Keratinocyte (primary cell): ENCODE measurements around the gene TMCC1. TPM values are rescaled to one million over a fixed set of nuclear protein-coding genes. Genes with fewer than 3 reads are reported as not detected.
"Not testable (repeated sequence)": the region's sequence is repeated elsewhere in the genome, so short reads cannot be mapped to it uniquely, and the experiment has no call there.

Experiments used
- DNase-seq: peaks from one replicate; pipeline ENCODE4 v3.0.0-alpha.2; 2011; ENCODE audit warnings: low read depth, missing footprints, low spot score
- FAIRE-seq: peaks from 2 replicates; lab custom pipeline; 2011; peaks lifted over from hg19 to GRCh38; lab: Jason Lieb, UNC
- H2AFZ ChIP-seq: 2 replicates; pipeline ENCODE4 v1.6.0; 2012; ENCODE audit warnings: low read length, control low read depth, inconsistent platforms; ENCODE audit not compliant: control insufficient read depth
- H3K27ac ChIP-seq: 2 replicates; pipeline ENCODE4 v1.5.1; 2011; ENCODE audit warnings: low read length; ENCODE audit not compliant: control insufficient read depth, insufficient read depth
- H3K27me3 ChIP-seq: 3 replicates; pipeline ENCODE4 v1.6.0; 2011; ENCODE audit warnings: low read length; ENCODE audit not compliant: control insufficient read depth, insufficient read depth; ENCODE audit errors: extremely low read depth
- H3K36me3 ChIP-seq, 2 experiments: 2 replicates in 1 of 2; 3 replicates in 1 of 2; pipeline ENCODE4 v1.5.1; 2011; ENCODE audit warnings: low read length in 2 of 2, mild to moderate bottlenecking in 1 of 2; ENCODE audit not compliant: control insufficient read depth in 2 of 2, insufficient read depth in 2 of 2; ENCODE audit errors: extremely low read depth in 1 of 2
- H3K4me1 ChIP-seq: 3 replicates; pipeline ENCODE4 v1.5.1; 2011; ENCODE audit warnings: low read length; ENCODE audit not compliant: control insufficient read depth, insufficient read depth; ENCODE audit errors: extremely low read depth
- H3K4me2 ChIP-seq: 3 replicates; pipeline ENCODE4 v1.6.0; 2011; ENCODE audit warnings: low read depth, low read length; ENCODE audit not compliant: control insufficient read depth, insufficient read depth; ENCODE audit errors: extremely low read depth
- H3K4me3 ChIP-seq, 3 experiments: fragments of 200-600 bp in 1 of 3; sonication (generic) in 1 of 3; 2 replicates in 2 of 3; 3 replicates in 1 of 3; pipeline ENCODE4 v1.5.1; 2011 to 2016; ENCODE audit warnings: low read length in 3 of 3, mild to moderate bottlenecking in 3 of 3, control low read depth in 2 of 3, inconsistent platforms in 1 of 3, low read depth in 1 of 3, mixed read lengths in 1 of 3, mixed run types in 1 of 3, moderate library complexity in 1 of 3; ENCODE audit not compliant: control insufficient read depth in 2 of 3, insufficient read depth in 2 of 3; ENCODE audit errors: extremely low read depth in 1 of 3
- H3K79me2 ChIP-seq: 2 replicates; pipeline ENCODE4 v1.6.0; 2012; ENCODE audit warnings: low read length; ENCODE audit not compliant: control insufficient read depth, insufficient read depth
- H3K9ac ChIP-seq: 3 replicates; pipeline ENCODE4 v1.6.0; 2011; ENCODE audit warnings: low read length; ENCODE audit not compliant: control insufficient read depth, insufficient read depth; ENCODE audit errors: extremely low read depth
- H3K9me1 ChIP-seq: 3 replicates; pipeline ENCODE4 v1.6.0; 2011; ENCODE audit warnings: low read length; ENCODE audit not compliant: control insufficient read depth, insufficient read depth; ENCODE audit errors: extremely low read depth
- H3K9me3 ChIP-seq: 2 replicates; pipeline ENCODE4 v1.5.1; 2012; ENCODE audit warnings: low read depth, low read length; ENCODE audit not compliant: control insufficient read depth
- H4K20me1 ChIP-seq: 3 replicates; pipeline ENCODE4 v1.6.0; 2011; ENCODE audit warnings: low read length; ENCODE audit not compliant: control insufficient read depth, insufficient read depth; ENCODE audit errors: extremely low read depth
- CTCF ChIP-seq, 3 experiments: IDR thresholded peaks in 1 of 3; conservative IDR thresholded peaks in 1 of 3; optimal IDR thresholded peaks in 1 of 3; 2 replicates in 2 of 3; 3 replicates in 1 of 3; pipeline versions ENCODE3 to v1.5.1; 2011; ENCODE audit warnings: low read length in 3 of 3, mild to moderate bottlenecking in 3 of 3, moderate library complexity in 2 of 3, control low read depth in 1 of 3, inconsistent platforms in 1 of 3; ENCODE audit not compliant: insufficient read depth in 2 of 3; ENCODE audit errors: extremely low read depth in 1 of 3
- EZH2 ChIP-seq: IDR thresholded peaks from one replicate; pipeline ENCODE4 v1.6.1; 2012; ENCODE audit warnings: inconsistent platforms, mild to moderate bottlenecking, low read length, moderate library complexity
- dilution Hi-C: fragments of 300-500 bp; cut with MboI; formaldehyde crosslinking; loops from one replicate; pipeline ENCODE4 v1.7.0; 2020; ENCODE audit warnings: low sequenced_read_pairs; ENCODE audit not compliant: extremely low pct_ligation_motif_present
- polyA plus RNA-seq, 5 experiments: library from polyadenylated mRNA; depleted of rRNA in 3 of 5; stranded (reverse) in 3 of 5; stranded (forward) in 1 of 5; unstranded in 1 of 5; fragments of >200 nt; gene quantifications; 1 replicate in 1 of 5; 2 replicates in 3 of 5; 3 replicates in 1 of 5; pipeline versions ENCODE4 v1.2.1 to v1.2.3, GENCODE V29; 2011 to 2012; ENCODE audit warnings: missing spikeins in 2 of 5, low read depth in 1 of 5, low replicate concordance in 1 of 5

Gene TMCC1
- polyA plus RNA-seq, 1 donor (not counting 4 experiments of a cell fraction or from before 2014, with no cell fraction given) = 27.7 TPM

- Histone ChIP-seq H3K27ac (no peak overlapping the region), H3K4me2 (no peak overlapping the region), H2AFZ (no peak overlapping the region), H3K36me3 (peaks cover 1 to 4% of the 10 kb centered on the region in 2 experiments), H3K4me1 (peaks cover 17% of the 10 kb centered on the region), H3K4me3 (no peak overlapping the region), H3K9me1 (no peaks in the 10 kb centered on the region), H3K9me3 (no peaks in the 10 kb centered on the region), H3K79me2 (peaks cover 74% of the 10 kb centered on the region), H4K20me1 (no peaks in the 10 kb centered on the region), H3K9ac (no peak overlapping the region), H3K27me3 (no peaks in the 10 kb centered on the region)
- DNase-seq (no peak), FAIRE-seq (no peak)
- TF ChIP-seq CTCF (optimal IDR thresholded peaks at IDR 0.05 in 1 of 3, IDR thresholded peaks at IDR 0.05 in 1 of 3, conservative IDR thresholded peaks at IDR 0.05 in 1 of 3; ENCODE audit: extremely low read depth in 1 of 3, insufficient read depth in 2 of 3, low read length in 3 of 3) (no peak), EZH2 (no peak)
- dilution Hi-C loops = no loop called here
These were observed 216.5 kb downstream of the TMCC1 start for GRCh38 chr3:129676985-129677384.

- dilution Hi-C loops, H3K9me3 ChIP-seq, FAIRE-seq, H3K9me1 ChIP-seq, DNase-seq, H3K27me3 ChIP-seq, H2AFZ ChIP-seq, H4K20me1 ChIP-seq: not testable (repeated sequence)
- Histone ChIP-seq H3K4me3 (peak overlapping the region in 2 of 3 experiments; percentile 31 to 46), H3K9ac (peak overlapping the region; percentile 47), H3K79me2 (peaks cover 77% of the 10 kb centered on the region), H3K4me1 (peaks cover 17% of the 10 kb centered on the region), H3K36me3 (peaks cover 11 to 17% of the 10 kb centered on the region in 2 experiments), H3K27ac (peak overlapping the region; percentile 71), H3K4me2 (peak overlapping the region; percentile 81)
These were observed 218.8 kb downstream of the TMCC1 start for GRCh38 chr3:129674798-129675123.
